Colon (tissue), 2 donors: Measurements from ENCODE around the gene CHST11.

Source experiments
- FAIRE-seq: peaks from 2 replicates; lab custom pipeline; 2012; peaks lifted over from hg19 to GRCh38; lab: Jason Lieb, UNC
- donor health status: control.
- donor health status: control.

CHST11 gene

DNA sequence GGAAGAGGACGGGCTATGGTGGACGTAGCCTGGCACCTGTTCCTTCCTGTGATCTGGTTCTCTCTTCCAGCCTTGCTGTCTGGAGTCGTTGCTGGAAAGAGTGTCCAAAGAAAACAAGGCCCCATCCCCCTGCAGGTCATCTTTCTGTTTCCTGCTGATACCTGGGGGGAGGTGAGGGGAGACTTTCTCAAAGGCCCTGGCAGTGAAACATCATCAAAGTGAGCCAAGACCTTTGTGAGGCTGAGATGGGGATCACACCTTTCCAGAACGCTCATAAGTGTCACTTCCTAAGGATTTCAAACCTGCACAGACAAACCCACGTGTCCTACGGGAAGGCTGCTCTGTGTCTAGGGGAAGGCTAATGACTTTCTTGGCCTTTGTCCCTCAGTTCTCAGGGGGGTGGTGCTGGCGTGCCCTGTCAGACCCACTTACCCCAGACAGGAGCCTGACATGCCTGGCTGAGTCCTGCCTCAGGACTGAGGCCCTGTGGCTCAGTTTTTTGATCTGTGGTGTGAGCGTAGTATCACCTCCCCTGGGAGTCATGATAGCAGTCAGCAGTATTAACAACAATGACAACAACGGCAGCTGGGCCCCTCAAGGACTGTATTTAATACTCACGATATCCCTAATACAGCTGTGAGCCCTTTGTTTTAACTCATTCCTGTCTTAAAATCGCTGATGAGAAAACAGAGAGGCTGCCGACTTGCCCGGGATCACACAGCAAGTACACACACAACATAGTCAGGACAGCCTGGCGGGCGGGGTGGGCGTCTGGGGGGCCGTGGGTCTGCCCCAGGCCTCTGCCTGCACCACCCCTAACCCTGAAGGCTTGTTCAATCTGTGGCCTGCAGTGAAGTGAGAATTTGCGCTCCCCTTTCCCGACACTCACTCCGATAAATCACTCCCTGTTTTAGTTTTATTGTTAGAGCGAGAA, 266.1 kb downstream of the CHST11 start:
- FAIRE-seq: no peak

DNA sequence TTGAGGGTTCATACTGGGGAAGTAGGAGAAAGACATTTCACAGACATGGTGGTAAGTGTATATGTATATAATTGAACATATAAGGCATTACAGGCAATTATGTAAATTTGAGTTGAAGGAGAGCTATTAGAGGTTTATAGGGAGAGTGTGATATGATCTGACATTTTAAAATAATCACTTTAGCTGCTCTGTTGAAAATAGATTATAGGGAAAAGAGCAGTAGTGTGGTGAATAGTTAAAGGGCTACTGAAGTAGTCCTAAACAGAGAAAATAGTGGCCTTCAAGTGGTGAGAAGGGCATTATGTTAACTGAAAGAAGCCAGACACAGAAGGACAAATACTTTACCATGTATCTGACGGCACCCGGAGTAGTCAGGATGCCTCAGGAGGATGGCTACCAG, 267.1 kb downstream of the CHST11 start:
- no peak for FAIRE-seq

DNA sequence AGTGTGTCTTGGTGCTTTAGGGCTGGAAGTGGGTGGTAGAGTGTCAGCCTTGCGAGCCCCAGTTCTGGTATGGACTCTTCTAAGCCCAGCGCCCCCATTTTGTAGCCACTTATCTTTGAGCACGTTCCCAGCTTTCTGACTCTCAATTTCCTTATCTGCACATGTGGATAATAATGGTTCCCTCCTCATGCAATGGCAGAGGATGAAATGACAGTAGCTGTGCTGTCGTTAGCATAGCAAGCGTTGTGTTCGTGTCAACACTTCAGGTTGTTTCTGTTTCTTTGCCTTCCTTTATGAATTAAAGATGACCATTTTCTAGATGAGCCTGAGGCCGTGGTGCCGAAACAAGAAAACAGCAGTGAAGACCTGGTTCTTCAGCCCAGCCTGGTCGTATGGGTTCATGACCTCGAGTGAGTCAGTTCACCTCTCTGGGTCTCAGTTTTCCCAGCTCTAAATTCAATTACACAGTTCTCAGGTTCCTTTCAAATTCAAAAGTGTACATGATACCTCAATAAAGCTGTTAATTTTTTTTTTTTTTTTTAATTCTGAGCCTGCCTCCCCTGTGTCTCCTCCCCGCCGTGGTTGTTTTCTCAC, 268.3 kb downstream of the CHST11 start:
- no peak for FAIRE-seq

DNA sequence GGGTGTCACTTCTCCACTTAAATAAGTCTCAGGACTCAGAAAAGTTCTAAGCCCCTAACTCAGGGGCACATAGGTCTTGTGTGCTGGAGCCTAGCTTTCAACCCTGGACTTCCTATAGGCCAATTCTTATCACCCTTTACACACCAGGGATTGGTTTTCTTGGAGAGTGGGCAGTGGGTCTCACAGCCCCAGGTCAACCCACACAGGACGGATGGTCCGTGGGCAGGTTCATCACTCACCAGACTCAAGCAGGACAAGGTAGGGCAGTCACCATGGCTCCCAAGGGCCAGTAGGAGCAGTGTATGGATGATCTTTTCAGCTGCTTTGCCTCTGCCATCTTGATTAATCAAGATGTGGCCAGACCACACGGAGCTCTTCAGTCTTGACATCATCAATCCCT, 268.9 kb downstream of the CHST11 start:
- FAIRE-seq: no peak

DNA sequence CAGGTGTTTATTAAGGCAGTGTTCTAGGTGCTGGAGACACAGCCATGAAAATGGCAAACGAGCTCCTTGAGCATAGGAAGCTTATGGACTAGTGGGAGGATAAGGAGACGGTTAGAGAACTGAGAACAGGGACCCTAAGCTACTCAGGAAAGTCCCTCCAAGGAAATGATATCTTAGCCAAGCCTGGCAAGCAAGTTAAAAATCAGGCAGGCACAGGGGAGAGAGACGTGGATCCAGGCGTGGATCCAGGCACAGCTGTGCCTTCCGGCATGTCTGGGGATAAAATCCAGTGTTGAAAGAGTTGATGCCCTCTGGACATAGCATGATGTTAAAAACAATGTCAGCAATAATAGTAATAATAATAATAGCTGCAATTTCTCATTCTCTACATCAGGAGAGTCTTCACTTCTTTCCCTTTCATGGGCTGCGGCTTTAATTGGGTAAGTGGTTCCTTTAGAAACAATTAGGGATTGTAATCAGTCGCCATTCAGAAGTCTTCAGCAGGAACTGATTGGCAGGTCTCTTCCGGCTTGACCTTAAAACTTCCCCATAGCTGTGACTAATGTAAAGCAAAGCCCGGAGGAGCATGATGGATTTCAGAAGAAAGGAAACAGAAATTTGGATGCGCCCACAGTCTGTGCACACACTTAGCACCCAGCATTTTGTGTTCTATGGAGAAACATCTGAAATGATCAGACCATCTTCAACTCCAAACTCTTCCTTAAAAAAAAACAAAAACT, 271.1 kb downstream of the CHST11 start:
- no peak for FAIRE-seq

DNA sequence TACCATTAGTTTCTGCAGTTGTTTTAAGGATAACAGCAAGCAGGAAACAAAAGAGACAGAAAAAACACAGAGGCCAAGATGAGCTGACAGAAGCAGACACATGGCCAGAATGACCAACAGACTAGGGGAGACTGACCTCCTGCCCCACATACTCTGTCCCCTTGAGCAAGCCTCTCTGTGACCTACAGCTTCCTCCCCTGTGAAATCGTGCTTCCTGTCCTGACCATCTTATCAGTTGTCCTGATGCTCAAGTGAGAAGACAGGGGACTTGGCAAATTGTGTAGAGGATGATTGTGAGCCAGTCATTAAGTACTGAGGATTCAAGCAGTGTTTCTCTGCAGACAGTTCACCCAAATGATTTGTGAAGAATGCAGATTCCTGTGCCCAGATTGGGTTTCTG, 272.3 kb downstream of the CHST11 start:
- FAIRE-seq: no peak

DNA sequence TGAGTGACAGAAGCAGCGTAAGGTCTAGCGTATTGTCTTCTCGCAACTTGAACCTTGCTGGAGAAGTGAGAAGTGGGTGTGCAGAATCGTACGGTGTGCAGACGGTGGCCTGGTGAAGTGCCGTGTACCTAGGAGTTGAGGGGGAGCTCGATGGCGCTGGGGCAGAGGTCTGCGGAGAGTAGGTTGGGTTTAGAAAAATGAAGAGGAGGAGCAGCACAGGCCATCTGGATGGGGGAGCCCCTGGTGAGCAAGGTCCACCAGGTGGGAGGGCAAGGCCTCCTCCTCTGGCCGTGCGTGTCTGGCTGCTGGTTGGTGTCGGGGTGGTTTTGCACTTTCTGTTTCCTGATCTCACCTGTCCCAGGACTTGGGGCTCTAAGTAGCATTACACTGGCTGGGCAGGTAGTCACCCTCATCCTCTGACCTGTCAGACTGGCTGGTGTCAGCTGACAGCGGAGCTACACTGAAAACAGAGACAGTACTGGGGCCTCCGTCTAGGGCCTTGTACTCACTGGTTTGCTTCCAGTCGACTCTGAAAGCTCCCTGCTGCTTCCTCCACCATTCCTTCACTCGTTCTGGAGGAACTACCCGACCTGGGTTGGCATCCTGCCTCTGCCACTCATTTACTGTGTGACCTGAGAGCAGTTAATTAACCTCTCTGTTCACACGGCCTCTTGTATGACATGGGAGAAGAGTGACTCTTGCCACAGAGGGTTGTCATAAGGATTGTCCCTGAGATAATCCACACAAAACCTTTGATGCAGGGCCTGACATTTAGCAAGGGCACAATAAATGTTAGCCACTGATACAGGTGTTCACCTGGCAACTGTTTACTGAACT, 273.1 kb downstream of the CHST11 start:
- no peak for FAIRE-seq

DNA sequence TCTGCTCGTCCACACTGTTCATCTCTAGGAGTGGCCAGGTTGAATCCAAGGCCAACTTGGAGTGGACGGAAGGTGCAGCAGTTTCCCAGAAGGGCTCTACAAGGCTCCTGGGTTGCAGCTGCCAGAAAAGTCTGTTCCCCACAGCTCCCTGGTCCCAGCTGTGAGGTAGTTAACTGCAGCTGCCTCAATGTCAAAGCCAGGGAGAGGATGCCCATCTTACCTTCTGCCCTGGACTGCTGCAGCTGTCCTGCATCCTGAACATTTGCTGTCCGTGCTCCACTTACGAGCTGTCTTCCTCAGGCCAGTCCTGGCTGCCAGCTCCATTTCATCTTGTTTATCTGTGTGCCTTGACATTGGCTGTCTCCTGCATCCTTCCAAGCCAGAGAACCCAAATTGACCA, 274.0 kb downstream of the CHST11 start:
- FAIRE-seq: no peak

DNA sequence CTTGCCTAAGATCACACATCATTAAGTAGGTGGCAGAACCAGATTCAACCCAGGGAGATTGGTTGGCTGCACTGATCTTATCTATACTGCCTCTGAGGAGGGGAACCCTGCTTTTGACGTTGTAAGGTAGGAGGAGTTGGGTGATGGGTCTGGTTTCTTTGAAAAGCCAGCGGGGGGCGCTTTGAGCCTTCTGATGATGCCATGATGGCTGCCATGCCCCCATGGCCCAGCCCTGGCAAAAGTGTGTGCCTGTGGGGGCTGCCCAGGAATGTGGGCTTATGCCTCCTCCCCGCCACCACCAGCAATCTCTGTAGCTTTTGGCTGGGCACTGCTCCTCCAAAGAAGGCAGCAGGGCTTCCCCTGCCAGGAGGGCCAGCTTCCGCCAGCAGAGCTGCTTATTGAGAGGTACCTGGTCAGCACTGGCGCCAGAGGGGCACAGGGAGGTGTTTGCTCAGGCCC, 277.0 kb downstream of the CHST11 start:
- no peak for FAIRE-seq

DNA sequence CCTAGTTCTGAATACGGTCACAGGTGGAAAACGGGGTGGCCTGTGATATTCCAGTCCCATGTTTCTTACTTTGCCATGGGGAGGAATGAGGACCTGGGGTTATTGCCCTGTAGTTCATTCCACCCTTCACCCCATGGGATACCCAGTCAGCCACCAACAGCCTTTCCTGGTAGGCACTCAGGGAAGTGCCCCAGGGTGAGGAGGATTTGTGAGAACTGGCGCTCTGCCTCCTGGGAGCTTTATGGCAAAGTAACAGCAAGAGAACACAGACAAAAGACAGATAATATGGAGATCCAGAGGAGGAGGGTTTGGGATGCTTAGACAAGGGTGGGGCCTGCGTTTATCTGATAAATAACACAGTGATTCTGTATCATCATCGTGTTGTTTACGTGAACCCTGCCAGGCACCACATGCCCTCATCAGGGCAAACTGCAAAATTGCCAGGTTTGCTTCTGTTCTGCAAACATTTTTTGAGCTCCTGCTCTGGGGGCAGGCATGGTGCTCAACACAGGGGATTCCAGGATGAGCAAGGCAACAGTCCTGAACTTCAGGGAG, 277.9 kb downstream of the CHST11 start:
- no peak for FAIRE-seq

DNA sequence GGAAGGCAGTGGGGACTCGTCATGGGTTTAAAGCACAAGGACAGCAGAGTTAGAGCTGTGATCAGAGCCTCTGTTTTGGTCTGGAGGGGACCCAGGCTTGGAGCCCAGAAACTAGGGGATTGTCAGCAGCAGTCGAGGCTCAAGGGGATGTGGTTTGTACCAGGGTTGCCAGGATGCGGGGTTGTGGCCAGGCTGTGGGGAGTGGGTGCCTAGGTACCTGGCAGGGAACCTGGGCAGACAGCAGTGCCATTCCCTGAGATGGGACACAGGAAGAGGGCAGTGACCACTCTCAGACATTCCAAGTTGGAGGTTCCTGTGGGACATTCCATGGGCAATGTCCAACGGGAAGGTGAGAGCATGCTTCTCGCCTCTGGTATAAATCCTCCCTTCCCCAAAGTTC, 279.1 kb downstream of the CHST11 start:
- FAIRE-seq: no peak

DNA sequence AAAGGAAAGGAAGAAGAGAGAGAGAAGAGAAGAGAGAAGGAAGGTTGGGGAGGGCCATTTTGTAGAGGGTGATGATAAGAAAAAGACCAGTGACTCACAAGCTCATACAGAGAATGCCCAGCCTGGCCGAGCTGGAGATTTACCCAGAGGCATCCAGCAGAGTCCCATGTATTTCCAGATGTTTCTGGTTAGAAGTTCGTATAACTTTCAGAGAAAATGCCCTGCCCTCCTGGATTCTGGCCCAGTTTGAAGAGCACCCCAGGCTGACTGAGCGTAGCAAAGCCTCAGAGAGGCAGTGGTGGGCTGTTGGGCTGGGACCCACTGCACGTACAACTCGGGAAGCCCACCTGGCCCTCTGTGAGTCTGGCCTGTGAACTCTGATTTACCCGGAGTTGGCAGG, 279.6 kb downstream of the CHST11 start:
- no peak for FAIRE-seq

DNA sequence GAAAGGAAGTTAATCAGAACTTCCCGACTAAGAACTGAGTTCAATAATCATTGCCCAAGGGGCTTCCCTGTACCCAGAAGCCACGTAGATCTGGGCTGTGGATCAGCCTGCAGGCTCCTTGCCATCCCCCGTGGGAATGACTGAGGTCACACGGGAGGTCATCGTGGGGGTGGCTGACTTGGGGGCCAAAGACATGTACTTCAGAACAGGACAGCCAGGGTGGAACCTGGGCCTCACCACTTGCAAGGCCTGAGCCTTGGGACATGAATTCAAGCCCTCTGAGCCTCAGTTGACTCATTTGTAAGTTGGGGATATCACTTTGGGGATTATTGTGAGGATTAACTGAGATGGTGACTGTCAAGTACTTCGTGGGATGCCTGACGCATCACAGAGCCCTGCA, 280.4 kb downstream of the CHST11 start:
- no peak for FAIRE-seq

DNA sequence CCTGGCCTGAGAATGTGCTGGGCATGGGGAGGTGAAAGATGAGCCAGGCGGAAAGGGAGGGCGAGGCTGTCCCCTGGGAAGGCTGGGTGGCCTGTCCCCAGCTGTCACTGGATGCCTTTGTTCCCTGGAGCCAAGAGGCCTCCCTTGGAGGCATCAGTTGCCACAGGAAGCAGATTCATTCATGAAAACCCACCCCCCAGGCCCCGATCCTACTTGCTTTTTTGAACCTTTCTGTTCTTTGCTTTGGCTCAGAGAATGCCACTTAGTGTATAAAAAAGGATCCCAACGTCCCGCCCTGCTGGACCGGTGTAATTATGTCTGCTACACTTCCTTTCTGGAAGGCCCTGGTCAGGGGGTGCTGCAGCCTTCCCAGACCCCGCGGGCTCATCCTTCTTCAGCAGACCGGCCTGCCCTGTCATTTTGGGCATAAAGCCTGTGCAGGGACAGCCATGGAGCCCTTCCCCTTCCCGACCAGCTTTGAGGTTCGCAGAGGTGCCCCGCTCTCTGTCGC, 281.1 kb downstream of the CHST11 start:
- no peak for FAIRE-seq

DNA sequence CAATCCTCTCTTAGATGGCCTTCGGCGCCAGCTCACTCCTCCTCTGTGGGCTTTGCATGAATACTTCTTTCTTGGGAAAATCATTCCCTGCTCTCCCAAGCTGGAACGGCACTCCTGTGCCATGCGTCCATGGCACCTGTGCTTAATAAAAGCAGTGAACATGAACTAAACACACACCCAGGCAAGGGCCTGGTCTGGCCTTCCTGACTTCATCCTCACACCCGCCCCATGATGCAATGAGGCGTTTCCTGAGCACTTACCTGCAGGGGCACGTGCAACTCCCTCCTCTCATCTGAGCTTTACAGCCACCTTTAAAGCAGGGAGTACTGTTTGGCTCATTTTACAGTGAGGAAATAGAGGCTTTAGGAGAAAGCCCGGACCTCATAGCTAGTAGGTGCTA, 281.6 kb downstream of the CHST11 start:
- FAIRE-seq: no peak

DNA sequence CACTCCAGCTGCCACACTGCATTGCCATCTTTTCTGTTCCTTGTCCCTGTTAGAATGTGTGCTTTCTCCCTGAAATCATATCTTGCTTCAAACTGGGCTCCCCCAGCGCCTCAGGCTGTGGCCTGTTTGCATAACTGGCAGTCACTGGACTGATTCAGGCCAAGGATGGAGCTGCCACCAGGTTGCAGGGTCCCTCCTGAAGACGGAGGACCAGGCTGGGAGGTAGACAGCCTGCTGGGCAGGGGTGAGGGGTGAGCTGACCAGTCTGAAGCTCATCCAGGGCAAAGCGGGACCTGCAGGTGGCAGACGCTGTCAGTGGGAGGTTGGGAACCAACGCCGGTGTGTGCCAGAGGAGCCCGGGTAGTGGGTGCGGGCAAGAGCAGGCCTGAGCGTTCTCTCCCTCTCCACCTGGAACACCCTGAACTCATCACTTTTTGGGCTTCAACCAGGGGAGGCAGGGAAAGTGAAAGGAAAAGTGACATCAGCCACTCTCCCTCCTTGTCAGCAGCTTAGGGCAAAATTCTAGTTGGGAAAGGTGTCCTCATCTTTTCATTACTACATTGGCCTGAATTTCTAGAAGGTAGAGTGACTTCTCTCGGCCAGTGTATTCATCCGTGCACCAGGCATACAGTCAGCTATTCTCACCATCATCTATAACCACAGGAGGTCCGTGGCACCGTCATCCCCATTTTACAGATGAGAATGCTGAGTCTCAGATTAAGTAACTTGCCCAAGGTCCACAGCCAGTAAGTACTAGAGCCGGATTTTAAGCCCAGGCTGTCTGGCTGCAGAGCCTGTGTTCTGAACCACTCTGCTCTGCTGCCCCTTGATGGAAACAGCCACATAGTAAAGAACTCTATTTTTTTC, 282.3 kb downstream of the CHST11 start:
- FAIRE-seq: no peak

DNA sequence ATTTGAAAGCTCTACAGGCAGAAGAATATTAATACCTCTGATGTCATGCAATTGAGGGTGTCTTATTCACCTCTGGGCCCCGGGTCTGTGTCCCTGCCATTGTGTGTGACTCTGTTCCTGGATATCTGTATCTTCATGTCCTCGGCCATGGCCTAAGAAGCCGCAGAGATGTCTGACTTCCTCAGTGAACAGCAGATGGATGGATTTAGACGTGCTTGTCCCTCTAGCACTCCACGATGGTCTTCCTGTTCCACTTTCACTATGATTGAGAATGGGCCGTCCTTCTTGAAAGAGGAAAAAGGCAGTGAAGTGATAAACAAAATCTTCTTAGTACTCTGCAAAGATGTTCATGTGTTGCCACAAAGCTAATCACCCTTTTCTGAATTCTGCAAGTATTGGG, 283.9 kb downstream of the CHST11 start:
- FAIRE-seq: no peak

DNA sequence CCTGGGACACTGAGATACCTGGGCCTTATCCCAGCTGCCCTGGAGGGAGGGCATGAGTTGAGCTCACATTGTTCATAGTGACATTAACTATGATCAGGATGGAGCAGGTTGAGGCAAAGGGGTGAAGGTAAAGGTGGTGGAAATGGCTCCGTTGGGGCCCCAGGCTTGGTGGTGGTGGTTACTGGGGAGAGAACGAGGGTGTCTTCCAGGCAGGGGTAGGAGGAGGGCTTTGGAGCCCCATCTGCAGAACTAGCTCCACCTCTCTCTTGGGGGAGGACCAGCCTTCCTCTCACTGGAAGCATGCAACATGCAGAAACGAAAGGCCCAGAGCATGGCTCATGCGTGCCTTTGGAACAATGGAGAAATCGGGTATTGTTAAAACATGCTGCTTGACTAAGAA, 284.3 kb downstream of the CHST11 start:
- FAIRE-seq: no peak

DNA sequence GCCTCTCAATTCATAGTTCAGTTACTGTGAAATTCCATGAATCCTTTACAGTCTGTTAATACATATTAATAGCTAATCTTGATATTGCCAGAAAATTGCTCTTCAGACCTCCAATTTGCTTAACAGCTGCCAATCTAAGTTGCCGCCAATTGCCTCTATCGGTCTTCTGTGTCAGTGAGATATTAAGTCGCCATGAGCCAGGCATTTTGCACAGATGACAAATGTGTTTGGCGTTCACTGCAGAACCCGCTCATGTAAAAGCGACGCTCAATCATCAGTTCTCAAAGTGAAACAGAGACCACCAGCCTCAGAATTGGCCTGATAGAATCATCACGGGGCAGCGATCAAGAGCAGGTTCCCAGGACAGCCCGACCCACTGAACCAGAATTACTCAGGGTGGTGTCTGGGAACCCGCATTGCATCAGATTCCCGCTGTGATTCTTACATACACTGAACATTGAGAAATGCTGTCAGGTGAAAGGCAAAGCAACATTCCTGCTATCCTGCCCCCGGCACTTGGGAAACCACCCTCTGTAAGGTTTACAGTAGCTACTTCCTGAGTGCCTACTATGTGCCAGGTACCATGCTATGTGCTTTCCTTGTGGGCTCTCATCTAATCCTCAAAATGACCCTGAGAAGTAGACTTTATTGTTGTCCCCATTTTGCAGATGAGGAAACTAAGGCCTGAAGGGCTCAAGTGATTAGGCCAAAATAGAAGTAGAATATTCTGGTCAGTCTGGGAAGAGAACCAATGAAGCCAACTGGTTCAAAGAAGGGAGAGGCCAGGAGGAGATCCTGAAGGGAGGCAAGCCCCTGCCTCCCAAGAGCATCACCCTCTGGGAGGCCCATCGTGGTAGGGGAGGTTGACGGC, 285.0 kb downstream of the CHST11 start:
- no peak for FAIRE-seq
